ENCODE data around the gene WDR33.

WDR33 gene

GRCh38 chr2:127762441-127762840 is 48.5 kb downstream of the WDR33 start:
- DNase-seq = no peak

DNA sequence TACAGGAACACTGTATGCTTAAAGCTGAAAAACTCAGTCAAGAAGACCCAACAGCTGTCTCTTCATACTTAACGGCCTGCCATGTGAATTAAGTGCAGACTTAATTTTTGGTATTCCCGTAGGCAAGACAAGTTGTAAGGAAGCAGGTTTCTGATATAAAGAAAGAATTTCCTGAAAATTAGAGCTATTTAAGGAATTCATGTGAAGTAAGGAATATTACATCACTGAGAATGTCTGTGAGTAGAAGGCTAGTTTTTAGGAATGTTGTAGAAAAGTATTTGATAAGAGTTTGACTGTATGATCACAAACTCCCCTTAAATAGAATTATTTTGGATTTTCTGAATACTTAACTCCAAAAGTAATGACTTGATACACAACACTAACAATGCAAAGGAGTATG is 51.0 kb downstream of the WDR33 start:
- no peak for DNase-seq

DNA sequence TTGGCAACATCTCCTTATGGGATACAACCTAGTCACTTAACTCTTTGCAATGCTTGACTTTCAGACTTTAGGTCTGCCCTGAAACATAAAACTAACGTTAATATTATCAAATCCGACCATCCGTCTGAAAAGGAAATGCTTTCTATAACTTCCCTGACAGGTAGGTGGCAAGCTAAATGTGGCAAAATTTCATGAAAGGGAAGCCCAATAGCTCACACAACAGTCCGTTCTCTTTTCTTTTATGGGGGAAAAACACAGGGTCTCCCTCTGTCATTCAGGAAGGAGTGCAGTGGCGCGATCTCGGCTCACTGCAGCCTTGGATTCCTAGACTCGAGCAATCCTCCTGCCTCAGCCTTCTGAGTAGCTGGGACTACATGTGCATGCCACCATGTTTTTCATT is 56.8 kb downstream of the WDR33 start:
- DNase-seq = no peak

DNA sequence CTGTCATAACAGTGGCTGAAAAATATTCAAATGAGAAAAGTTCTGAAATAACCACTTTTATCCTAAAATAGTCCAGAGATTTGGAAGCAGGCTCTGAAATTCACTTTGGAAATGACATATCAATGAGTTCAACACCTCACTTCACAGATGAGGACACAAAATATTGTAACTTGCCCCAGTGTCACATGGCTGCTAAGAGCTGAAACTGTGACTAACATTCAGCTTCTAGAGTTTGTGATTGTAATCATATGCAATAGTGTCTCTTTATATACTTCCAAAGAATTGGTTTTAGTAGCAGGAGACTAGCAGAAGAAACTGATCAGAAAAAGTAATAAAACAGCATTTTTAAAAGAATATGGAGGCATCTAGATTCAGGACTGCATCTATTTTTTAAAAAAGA is 57.6 kb downstream of the WDR33 start:
- DNase-seq = no peak

- peak; percentile 87 for DNase-seq
These were observed 61.4 kb downstream of the WDR33 start for GRCh38 chr2:127749537-127749936.

GRCh38 chr2:127747621-127748020 is 63.4 kb downstream of the WDR33 start:
- no peak for DNase-seq

DNA sequence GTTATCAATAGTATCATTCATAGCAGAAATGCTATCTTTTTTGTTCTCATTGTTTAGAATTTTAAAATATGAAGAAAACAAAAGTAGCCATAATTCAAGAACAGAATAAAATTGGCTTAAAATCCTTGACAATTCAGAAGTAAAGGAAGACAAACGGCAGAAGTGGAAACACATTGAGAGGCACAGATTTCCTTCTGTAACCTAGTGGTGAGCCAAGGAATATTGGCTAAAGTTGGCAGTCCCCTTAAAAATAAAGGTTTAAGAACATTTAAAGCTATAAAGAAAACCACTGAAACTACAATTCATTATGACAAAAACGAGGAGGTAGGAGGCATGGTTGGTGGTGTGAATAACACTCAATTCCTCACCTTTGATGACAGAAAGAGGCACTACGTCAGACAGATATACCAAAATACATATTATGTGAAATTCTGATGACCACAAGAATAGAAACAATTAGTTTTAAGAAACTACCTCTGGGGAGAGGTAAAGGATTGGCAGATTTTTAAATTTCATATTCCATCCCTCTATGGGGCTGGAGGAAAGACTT is 67.4 kb downstream of the WDR33 start:
- DNase-seq = no peak

- no peak for DNase-seq
These were observed 70.2 kb downstream of the WDR33 start for GRCh38 chr2:127740665-127741288.

GRCh38 chr2:127739800-127740199 is 71.2 kb downstream of the WDR33 start:
- DNase-seq = no peak

GRCh38 chr2:127737892-127738291 is 73.1 kb downstream of the WDR33 start:
- no peak for DNase-seq

DNA sequence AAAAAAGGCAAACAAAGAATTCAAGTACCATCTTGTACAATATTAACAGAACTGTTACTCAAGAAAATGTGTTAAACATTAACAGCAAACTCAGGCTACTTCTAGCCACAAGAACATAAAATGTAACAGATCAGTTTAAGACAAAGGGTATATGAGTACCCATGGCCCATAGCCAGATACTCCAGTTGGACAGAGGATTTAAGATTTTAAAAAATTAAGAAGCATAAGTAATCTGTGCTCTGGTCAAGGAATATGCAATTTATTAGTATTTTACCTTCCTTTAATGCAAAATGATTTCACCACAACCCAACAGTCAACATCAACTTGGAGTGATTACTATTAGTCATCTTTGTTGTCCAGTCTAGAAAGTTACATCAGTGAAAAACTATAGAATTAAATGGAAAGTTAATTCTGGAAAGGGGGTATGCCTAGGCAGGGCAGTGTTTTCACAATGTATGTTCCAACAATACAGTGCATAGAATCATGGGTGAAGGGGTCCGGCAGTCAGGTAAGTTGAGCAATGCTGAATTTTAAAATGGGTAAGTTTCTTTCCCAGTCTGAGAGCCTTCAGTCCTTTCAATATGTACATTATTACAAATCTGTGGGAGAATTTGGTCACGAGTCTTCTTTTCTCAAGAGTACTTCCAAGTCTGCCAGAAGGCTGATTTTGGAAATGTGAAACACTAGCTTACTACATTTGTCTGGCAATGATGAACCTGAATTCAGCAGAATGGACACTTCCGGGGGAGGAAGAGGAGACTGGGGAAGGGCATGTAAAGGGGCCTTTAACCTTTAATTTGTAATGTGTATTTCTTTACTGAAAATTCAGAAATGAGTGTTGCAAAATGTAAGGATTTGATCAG is 75.2 kb downstream of the WDR33 start:
- no peak for DNase-seq

- no peak for DNase-seq
These were observed 75.9 kb downstream of the WDR33 start for GRCh38 chr2:127735044-127735443.

DNA sequence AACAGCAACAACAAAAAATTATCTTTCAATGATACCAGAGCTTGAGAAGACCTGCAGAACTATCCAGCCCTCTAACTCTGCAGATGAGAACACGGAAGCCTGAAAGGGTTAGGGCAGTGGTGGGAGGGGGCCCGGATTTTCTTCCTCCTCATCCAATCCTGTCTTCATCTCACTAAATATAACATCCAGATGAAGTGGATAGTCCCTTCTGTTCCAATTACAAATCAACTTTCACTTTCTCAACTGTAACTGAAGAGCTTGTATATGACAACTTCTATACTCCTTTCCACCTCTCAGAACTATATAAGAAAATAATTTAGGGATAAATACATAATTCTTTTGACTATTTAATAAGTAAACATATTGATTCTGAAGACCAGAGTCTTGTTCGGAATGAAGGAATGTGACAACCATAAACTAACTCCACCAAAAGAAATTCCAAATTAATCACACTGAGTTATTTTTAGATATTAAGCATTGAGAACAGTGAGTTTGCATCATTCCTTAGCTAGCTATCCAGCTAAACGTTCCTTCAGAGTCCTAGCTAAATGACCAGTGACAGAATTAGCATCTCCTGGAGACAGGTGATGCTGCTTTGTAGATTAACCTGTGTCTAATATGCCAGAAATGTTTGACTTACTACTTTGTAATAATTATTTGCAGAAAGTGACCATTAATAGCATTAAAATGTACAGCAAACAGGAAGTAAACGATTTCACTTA is 77.0 kb downstream of the WDR33 start:
- no peak for DNase-seq

- DNase-seq = no peak
These were observed 77.7 kb downstream of the WDR33 start for GRCh38 chr2:127733113-127733815.

- no peak for DNase-seq
These were observed 84.7 kb downstream of the WDR33 start for GRCh38 chr2:127726158-127726880.

DNA sequence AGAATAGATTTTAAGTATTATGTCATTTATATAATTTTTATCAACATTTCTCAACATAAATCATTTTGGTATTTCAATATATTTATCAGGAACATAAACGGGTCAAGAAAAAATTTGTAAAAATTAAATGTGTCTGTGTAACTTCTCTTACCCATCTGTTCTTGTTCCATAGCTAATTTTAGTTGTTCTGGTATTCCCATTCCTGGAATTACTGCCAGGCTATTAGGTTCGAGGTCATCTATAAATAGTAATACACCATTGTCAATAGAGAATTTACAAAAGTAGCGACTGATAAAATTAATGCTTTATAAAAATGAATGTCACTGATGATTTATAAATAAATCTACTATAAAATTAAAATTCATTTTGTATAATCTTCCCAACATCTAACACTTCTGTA is 88.2 kb downstream of the WDR33 start:
- DNase-seq = no peak

DNA sequence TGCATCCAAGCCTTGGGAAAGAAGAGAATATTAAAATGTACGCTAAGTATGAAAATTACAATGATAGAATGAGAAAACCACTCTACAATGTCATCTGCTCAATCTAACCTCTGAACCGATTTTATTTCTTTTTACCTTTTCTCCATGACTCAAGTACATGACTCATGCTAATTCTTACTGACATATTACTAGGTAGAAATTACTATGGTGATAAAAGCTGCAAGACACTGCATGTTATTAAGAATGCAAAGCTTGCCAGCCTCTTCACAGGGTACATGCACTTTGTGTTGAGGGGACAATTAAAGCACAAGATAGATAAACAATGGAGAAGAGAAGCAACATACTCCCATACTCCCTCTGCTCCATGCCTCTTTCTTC is 89.0 kb downstream of the WDR33 start:
- DNase-seq = no peak

GRCh38 chr2:127721311-127721977 is 89.5 kb downstream of the WDR33 start:
- no peak for DNase-seq

- DNase-seq = no peak
These were observed 91.4 kb downstream of the WDR33 start for GRCh38 chr2:127719301-127720218.

DNA sequence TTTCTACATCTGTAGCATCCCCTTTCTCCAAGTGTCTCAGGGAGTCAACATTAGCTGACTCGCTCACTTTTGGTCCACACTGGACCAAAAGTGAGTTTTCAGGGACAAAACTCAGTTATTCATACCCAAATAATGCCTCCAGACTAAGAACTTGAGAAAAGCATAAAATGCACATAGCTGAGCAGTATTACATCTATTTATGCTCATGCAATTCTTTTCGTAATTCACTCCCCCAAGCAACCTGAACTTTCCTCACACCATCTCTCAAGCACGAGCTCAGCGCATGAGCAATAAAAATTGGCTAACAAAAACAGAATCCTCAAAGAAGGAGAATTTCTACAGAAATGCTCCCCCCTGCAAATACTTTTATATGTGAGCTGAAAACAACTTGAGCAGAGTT is 92.7 kb downstream of the WDR33 start:
- no peak for DNase-seq
